Prostate gland (tissue), 2 donors: ENCODE data around the gene ELK4.

Source experiments
- CTCF ChIP-seq, 4 experiments: fragments of 200-600 bp in 2 of 4; fragments of 450-650 bp in 2 of 4; sonication (generic) in 2 of 4; IDR thresholded peaks; 1 replicate in 3 of 4; 2 replicates in 1 of 4; pipeline ENCODE4 v1.5.1; 2016 to 2019; ENCODE audit warnings: antibody characterized with exemption in 4 of 4, mild to moderate bottlenecking in 2 of 4, moderate library complexity in 2 of 4
- POLR2A ChIP-seq: fragments of 450-650 bp; IDR thresholded peaks from one replicate; pipeline ENCODE4 v1.6.1; 2016; ENCODE audit warnings: antibody characterized with exemption, mild to moderate bottlenecking
- POLR2AphosphoS5 ChIP-seq: sonication (generic); formaldehyde crosslinking; IDR thresholded peaks from one replicate; pipeline ENCODE4 v1.6.1; 2017; ENCODE audit warnings: antibody characterized with exemption

- TF ChIP-seq CTCF (IDR thresholded peaks at IDR 0.05) (no peak), POLR2A (no peak), POLR2AphosphoS5 (no peak)
Observed at GRCh38 chr1:205661429-205662134, 29.8 kb upstream of the ELK4 start.
